IMR-90 (cell line): Measurements from ENCODE around the gene PPP2R5A. TPM values are rescaled to one million over a fixed set of nuclear protein-coding genes. Genes with fewer than 3 reads are reported as not detected.

ENCODE experiments used
- ATAC-seq: fragments of 200-7000 bp; cut with Tn5 transposase; 2 replicates; pipeline ENCODE4 v1.9.1; 2020; ENCODE audit warnings: low read depth, mild to moderate bottlenecking, moderate library complexity
- BruUV-seq: library from RNA; stranded (reverse); fragments of 400-500 nt; replicated peaks from 2 replicates; lab custom pipeline; 2021; lab: Mats Ljungman, UMichigan
- CTCF ChIA-PET: fragments of 300-600 bp; formaldehyde crosslinking; extraction: SDS; loops from one replicate; lab custom pipeline; 2021; ENCODE audit warnings: antibody characterized with exemption; lab: Yijun Ruan, JAX
- POLR2A ChIA-PET: fragments of 300-600 bp; sonication (Branson Sonifier 250); formaldehyde crosslinking; loops from one replicate; lab custom pipeline; 2022; ENCODE audit warnings: antibody characterized with exemption; ENCODE audit not compliant: unreplicated experiment; lab: Charles Lee
- DNase-seq: peaks from one replicate; pipeline ENCODE4 v3.0.0; 2013
- H2AFZ ChIP-seq: replicated peaks from 2 replicates; pipeline ENCODE3; 2013; ENCODE audit warnings: low read length, mild to moderate bottlenecking; ENCODE audit not compliant: poor library complexity
- H2AK5ac ChIP-seq: 2 replicates; pipeline ENCODE4 v1.6.1; 2013; ENCODE audit warnings: low read depth, low read length, inconsistent platforms
- H2AK9ac ChIP-seq: replicated peaks from 2 replicates; pipeline ENCODE3; 2013; ENCODE audit warnings: mild to moderate bottlenecking, low read depth, low read length, moderate library complexity; ENCODE audit not compliant: poor library complexity
- H2BK120ac ChIP-seq: 2 replicates; pipeline ENCODE4 v1.6.1; 2013; ENCODE audit warnings: low read depth, low read length, inconsistent platforms
- H2BK15ac ChIP-seq: 3 replicates; pipeline ENCODE4 v1.6.1; 2013; ENCODE audit warnings: low read depth, low read length, inconsistent platforms
- H2BK20ac ChIP-seq: 2 replicates; pipeline ENCODE4 v1.6.1; 2013; ENCODE audit warnings: low read depth, mild to moderate bottlenecking, inconsistent platforms, low read length, moderate library complexity
- H2BK5ac ChIP-seq: 2 replicates; pipeline ENCODE4 v1.6.1; 2013; ENCODE audit warnings: mild to moderate bottlenecking, low read depth, low read length, inconsistent platforms; ENCODE audit not compliant: poor library complexity, severe bottlenecking
- H3K14ac ChIP-seq: replicated peaks from 2 replicates; pipeline ENCODE4 v1.6.1; 2013; ENCODE audit warnings: low read depth, low read length, inconsistent platforms
- H3K18ac ChIP-seq: 2 replicates; pipeline ENCODE4 v1.6.1; 2013; ENCODE audit warnings: low read depth, low read length, control low read depth
- H3K23ac ChIP-seq: 2 replicates; pipeline ENCODE4 v1.6.1; 2013; ENCODE audit warnings: low read depth, low read length, inconsistent platforms
- H3K27ac ChIP-seq: 2 replicates; pipeline ENCODE4 v1.5.1; 2013; ENCODE audit warnings: mild to moderate bottlenecking, control low read depth, low read length; ENCODE audit not compliant: insufficient read depth
- H3K27me3 ChIP-seq: 2 replicates; pipeline ENCODE4 v1.6.1; 2013; ENCODE audit warnings: low read length; ENCODE audit not compliant: control insufficient read depth, insufficient read depth
- H3K36me3 ChIP-seq: 2 replicates; pipeline ENCODE4 v1.6.1; 2013; ENCODE audit warnings: low read length, mixed read lengths; ENCODE audit not compliant: control insufficient read depth, insufficient read depth
- H3K4ac ChIP-seq: 2 replicates; pipeline ENCODE4 v1.6.1; 2013; ENCODE audit warnings: low read depth, low read length, inconsistent platforms
- H3K4me1 ChIP-seq: 2 replicates; pipeline ENCODE4 v1.6.1; 2013; ENCODE audit warnings: low read length, mixed read lengths; ENCODE audit not compliant: control insufficient read depth, insufficient read depth
- H3K4me2 ChIP-seq: 2 replicates; pipeline ENCODE4 v1.6.1; 2013; ENCODE audit warnings: low read depth, mild to moderate bottlenecking, control low read depth, low read length, moderate library complexity
- H3K4me3 ChIP-seq: 2 replicates; pipeline ENCODE4 v1.5.1; 2013; ENCODE audit warnings: low read depth, mild to moderate bottlenecking, control low read depth, low read length, moderate library complexity; ENCODE audit not compliant: insufficient read depth
- H3K56ac ChIP-seq: 2 replicates; pipeline ENCODE4 v1.6.1; 2013; ENCODE audit warnings: low read length, inconsistent platforms; ENCODE audit not compliant: insufficient read depth; ENCODE audit errors: extremely low read depth
- H3K79me1 ChIP-seq, 2 experiments: 2 replicates each; pipeline ENCODE4 v1.6.1; 2013; ENCODE audit warnings: low read length in 2 of 2, inconsistent platforms in 1 of 2, low read depth in 1 of 2
- H3K9ac ChIP-seq: 2 replicates; pipeline ENCODE4 v1.6.1; 2013; ENCODE audit warnings: low read depth, low read length, control low read depth
- H3K9me1 ChIP-seq: 2 replicates; pipeline ENCODE4 v1.6.1; 2013; ENCODE audit warnings: low read length, inconsistent platforms; ENCODE audit not compliant: insufficient read depth
- H3K9me3 ChIP-seq: 2 replicates; pipeline ENCODE4 v1.6.1; 2013; ENCODE audit warnings: low read length; ENCODE audit not compliant: control insufficient read depth, insufficient read depth
- H4K20me1 ChIP-seq: 2 replicates; pipeline ENCODE4 v1.6.1; 2013; ENCODE audit warnings: low read length, inconsistent platforms; ENCODE audit not compliant: insufficient read depth
- H4K5ac ChIP-seq: 2 replicates; pipeline ENCODE4 v1.6.1; 2013; ENCODE audit warnings: mild to moderate bottlenecking, low read depth, low read length, control low read depth
- H4K8ac ChIP-seq, 2 experiments: 2 replicates each; pipeline ENCODE4 v1.6.1; 2013; ENCODE audit warnings: low read depth in 2 of 2, low read length in 2 of 2, control low read depth in 1 of 2, inconsistent platforms in 1 of 2
- H4K91ac ChIP-seq: 2 replicates; pipeline ENCODE4 v1.6.1; 2013; ENCODE audit warnings: low read depth, low read length, inconsistent platforms; ENCODE audit not compliant: insufficient read depth
- BHLHE40 ChIP-seq: fragments of 150-350 bp; IDR thresholded peaks from 2 replicates; pipeline ENCODE4 v1.6.1; 2016; ENCODE audit warnings: mild to moderate bottlenecking, low read depth, low read length
- CHD1 ChIP-seq: IDR thresholded peaks from 2 replicates; pipeline ENCODE4 v1.6.1; 2012; ENCODE audit warnings: low read depth, low read length, improper control_type of control experiment
- CTCF ChIP-seq: conservative IDR thresholded peaks from 2 replicates; pipeline ENCODE4 v1.5.1; 2012; ENCODE audit warnings: mild to moderate bottlenecking, low read depth, low read length, improper control_type of control experiment
- FOS ChIP-seq: fragments of 150-350 bp; IDR thresholded peaks from 2 replicates; pipeline ENCODE4 v1.6.1; 2016; ENCODE audit warnings: low read depth, low read length
- MAFK ChIP-seq: IDR thresholded peaks from 2 replicates; pipeline ENCODE4 v1.6.1; 2012; ENCODE audit warnings: low read depth, low read length, improper control_type of control experiment
- MAZ ChIP-seq: IDR thresholded peaks from 2 replicates; pipeline ENCODE4 v1.6.1; 2012; ENCODE audit warnings: low read depth, mild to moderate bottlenecking, low read length, improper control_type of control experiment, moderate library complexity, borderline replicate concordance
- MXI1 ChIP-seq: IDR thresholded peaks from 2 replicates; pipeline ENCODE4 v1.6.1; 2012; ENCODE audit warnings: low read depth, mild to moderate bottlenecking, low read length, moderate library complexity, borderline replicate concordance
- NFE2L2 ChIP-seq: fragments of 150-350 bp; IDR thresholded peaks from 2 replicates; pipeline ENCODE4 v1.6.1; 2016; ENCODE audit warnings: low read depth, mild to moderate bottlenecking, low read length
- POLR2A ChIP-seq: IDR thresholded peaks from 2 replicates; pipeline ENCODE4 v1.6.1; 2012; ENCODE audit warnings: mild to moderate bottlenecking, low read depth, low read length
- RAD21 ChIP-seq: IDR thresholded peaks from 2 replicates; pipeline ENCODE4 v1.6.1; 2012; ENCODE audit warnings: low read length, improper control_type of control experiment
- RCOR1 ChIP-seq: IDR thresholded peaks from 2 replicates; pipeline ENCODE4 v1.6.1; 2012; ENCODE audit warnings: mild to moderate bottlenecking, low read length, improper control_type of control experiment; ENCODE audit not compliant: insufficient replicate concordance
- RFX5 ChIP-seq: IDR thresholded peaks from 2 replicates; pipeline ENCODE4 v1.8.0; 2012; ENCODE audit warnings: low read depth, mild to moderate bottlenecking, low read length, moderate library complexity
- SMC3 ChIP-seq: fragments of 150-350 bp; IDR thresholded peaks from 2 replicates; pipeline ENCODE4 v1.6.1; 2016; ENCODE audit warnings: low read depth, mild to moderate bottlenecking, antibody characterized with exemption, low read length, moderate library complexity
- USF2 ChIP-seq: fragments of 150-350 bp; IDR thresholded peaks from 2 replicates; pipeline ENCODE4 v1.6.1; 2017; ENCODE audit warnings: mild to moderate bottlenecking, antibody characterized with exemption, low read length, low read depth
- WGBS, 2 experiments: methylation state at CpG; one replicate each; pipeline versions ENCODE4 v1.1.5 to v1.1.7; 2013; ENCODE audit warnings: missing lambda C conversion rate in 2 of 2; ENCODE audit not compliant: insufficient read length in 1 of 2; ENCODE audit errors: extremely low coverage in 2 of 2; 5-methylcytosine and 5-hydroxymethylcytosine counted together
- dilution Hi-C: fragments of 300-500 bp; cut with HindIII; formaldehyde crosslinking; loops from one replicate; pipeline ENCODE4 v1.14.3; 2018; ENCODE audit warnings: low sequenced_read_pairs; ENCODE audit not compliant: unreplicated experiment
- in situ Hi-C: fragments of 300-500 bp; cut with MboI; formaldehyde crosslinking; loops from 3 replicates; pipeline ENCODE4 v1.14.3; 2019; ENCODE audit warnings: low sequenced_read_pairs, inconsistent platforms, mixed read lengths
- intact Hi-C: fragments of 100-400 bp; cut with micrococcal nuclease; formaldehyde crosslinking; loops from 2 replicates; pipeline ENCODE4 v1.10.0; 2022
- polyA plus RNA-seq, 3 experiments: library from polyadenylated mRNA; depleted of rRNA; stranded (reverse); fragments of >200 nt; gene quantifications; 2 replicates each; pipeline ENCODE4 v1.2.3, GENCODE V29; 2012; ENCODE audit warnings: low replicate concordance in 1 of 3
- total RNA-seq: library from RNA; depleted of rRNA; stranded (reverse); fragments of >200 nt; gene quantifications from 2 replicates; pipeline ENCODE4 v1.2.3, GENCODE V29; 2012
- TF ChIP-seq, protein P1 (sequence below): fragments of 150-350 bp; IDR thresholded peaks from 2 replicates; pipeline ENCODE4 v1.6.1; 2016; ENCODE audit warnings: low read depth, mild to moderate bottlenecking, low read length, moderate library complexity, borderline replicate concordance

The PPP2R5A gene
- total and polyA plus RNA-seq, 2 of the 4 experiments (the other 2 are of a cell fraction), result 8.4 to 12.6 TPM

- no peaks in the 10 kb centered on the region for H3K9me3 ChIP-seq
- H2AK9ac ChIP-seq, result no peak overlapping the region
- H3K14ac ChIP-seq, result no peak overlapping the region
- H4K20me1 ChIP-seq, result no peaks in the 10 kb centered on the region
- no peak overlapping the region for H3K18ac ChIP-seq
- H2BK15ac ChIP-seq, result no peak overlapping the region
- no peak overlapping the region for H2AFZ ChIP-seq
- no peak for ATAC-seq
- no peak overlapping the region for H2AK5ac ChIP-seq
- peaks cover 10% of the 10 kb centered on the region; the same call in 1 of the 2 replicates for H3K27me3 ChIP-seq
- no peak overlapping the region for H2BK5ac ChIP-seq
- TF ChIP-seq NFE2L2, result no peak
- no peak for TF ChIP-seq RFX5
- no peak for TF ChIP-seq RCOR1
- TF ChIP-seq CHD1, result no peak
- no peak for TF ChIP-seq MAZ
- no peak for TF ChIP-seq MXI1
- TF ChIP-seq MAFK, result no peak
- no peak for TF ChIP-seq SMC3
- TF ChIP-seq FOS, result no peak
- TF ChIP-seq POLR2A, result no peak
- TF ChIP-seq BHLHE40, result no peak
- no peak for TF ChIP-seq RAD21
- TF ChIP-seq CTCF, result no peak
- no peak for TF ChIP-seq USF2
- TF ChIP-seq, protein P1, sequence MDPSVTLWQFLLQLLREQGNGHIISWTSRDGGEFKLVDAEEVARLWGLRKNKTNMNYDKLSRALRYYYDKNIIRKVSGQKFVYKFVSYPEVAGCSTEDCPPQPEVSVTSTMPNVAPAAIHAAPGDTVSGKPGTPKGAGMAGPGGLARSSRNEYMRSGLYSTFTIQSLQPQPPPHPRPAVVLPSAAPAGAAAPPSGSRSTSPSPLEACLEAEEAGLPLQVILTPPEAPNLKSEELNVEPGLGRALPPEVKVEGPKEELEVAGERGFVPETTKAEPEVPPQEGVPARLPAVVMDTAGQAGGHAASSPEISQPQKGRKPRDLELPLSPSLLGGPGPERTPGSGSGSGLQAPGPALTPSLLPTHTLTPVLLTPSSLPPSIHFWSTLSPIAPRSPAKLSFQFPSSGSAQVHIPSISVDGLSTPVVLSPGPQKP, result no peak
- H3K4ac ChIP-seq, result no peak overlapping the region
- no peak for DNase-seq
- BruUV-seq, result no TSS peak
- POLR2A ChIA-PET, result no interaction called here
- in situ Hi-C loops (no loop called here), intact Hi-C loops (no loop called here), dilution Hi-C loops (no loop called here)
- H3K9me1 ChIP-seq, result no peaks in the 10 kb centered on the region
- no peaks in the 10 kb centered on the region for H3K36me3 ChIP-seq
- H2BK120ac ChIP-seq, result no peak overlapping the region
- H3K4me3 ChIP-seq, result no peak overlapping the region
- H3K23ac ChIP-seq, result no peak overlapping the region
- no CpG with 5 or more reads among the region's 2 CpGs for WGBS, 2 experiments
- no peak overlapping the region for H3K56ac ChIP-seq
- H3K79me1 ChIP-seq, result no peaks in the 10 kb centered on the region
- no peak overlapping the region for H2BK20ac ChIP-seq
- CTCF ChIA-PET, result no interaction called here
- H3K9ac ChIP-seq, result no peak overlapping the region
- H4K91ac ChIP-seq, result no peak overlapping the region
- no peak overlapping the region for H4K8ac ChIP-seq
- H3K27ac ChIP-seq, result no peak overlapping the region
- no peak overlapping the region for H4K5ac ChIP-seq
- no peak overlapping the region for H3K4me2 ChIP-seq
- H3K4me1 ChIP-seq, result peaks cover 2% of the 10 kb centered on the region; the same call in 1 of the 2 replicates
Observed at GRCh38 chr1:212267460-212267859, 17.8 kb upstream of the PPP2R5A start.
